GM21526 (cell line): ENCODE data around the gene GPR75.

ENCODE experiments used
- ATAC-seq: cut with Tn5 transposase; IDR thresholded peaks from one replicate; pipeline ENCODE4 v1.9.1; 2021; ENCODE audit warnings: moderate library complexity; ENCODE audit not compliant: unreplicated experiment, low FRiP score

Gene GPR75

DNA sequence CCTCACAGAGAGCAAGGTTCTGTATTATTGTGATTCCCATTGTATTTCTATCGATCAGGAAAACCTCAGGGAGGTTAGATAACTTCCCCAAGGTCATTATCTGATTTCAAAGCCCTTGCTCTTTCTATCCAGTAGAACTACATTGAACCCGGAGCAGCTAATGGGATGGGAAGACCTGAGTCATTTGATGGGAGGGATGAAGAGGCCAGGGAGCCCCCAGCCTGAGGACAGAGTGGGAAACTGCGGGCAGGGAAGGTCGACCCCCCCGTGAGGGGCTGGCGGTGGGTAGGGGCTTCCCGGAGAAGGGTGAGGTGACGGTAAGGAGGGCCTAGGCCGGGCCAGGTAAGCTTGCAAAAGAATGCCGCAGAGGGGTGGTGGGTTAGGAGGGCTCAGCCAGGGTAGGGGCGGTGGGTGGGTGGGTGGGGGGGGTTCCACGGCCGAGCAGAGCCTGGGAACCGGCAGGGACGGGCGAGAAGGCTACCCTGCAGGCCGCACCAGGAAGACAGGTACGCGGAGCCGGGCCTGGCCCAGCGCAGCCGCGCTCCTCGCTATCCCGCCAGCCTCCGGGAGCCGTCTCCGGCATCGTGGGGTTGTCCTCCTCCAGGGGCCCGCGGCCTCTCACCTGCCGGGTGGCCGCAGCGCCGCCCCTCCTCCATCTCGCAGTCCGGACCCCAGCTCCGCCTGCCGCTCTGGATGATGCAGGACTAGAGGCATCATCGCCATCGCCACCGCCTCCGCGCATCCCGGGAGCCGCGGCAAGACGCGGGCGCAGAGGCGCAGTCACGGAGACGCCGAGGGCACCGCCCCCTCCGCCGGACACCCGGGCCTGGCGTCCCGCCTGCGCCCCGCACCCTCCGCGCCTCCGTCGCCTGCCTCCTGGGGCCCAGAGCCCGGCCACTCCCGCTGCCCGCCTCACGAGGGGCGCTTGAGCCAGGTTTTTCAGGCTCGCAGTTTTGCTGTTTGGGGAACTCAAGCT, at the start of gene GPR75:
TSS of gene GPR75 (minus strand) at position 762 of the 976 bp plus-strand sequence. CDS start 5,211 bp downstream, outside the sequence.
- ATAC-seq: no peak

DNA sequence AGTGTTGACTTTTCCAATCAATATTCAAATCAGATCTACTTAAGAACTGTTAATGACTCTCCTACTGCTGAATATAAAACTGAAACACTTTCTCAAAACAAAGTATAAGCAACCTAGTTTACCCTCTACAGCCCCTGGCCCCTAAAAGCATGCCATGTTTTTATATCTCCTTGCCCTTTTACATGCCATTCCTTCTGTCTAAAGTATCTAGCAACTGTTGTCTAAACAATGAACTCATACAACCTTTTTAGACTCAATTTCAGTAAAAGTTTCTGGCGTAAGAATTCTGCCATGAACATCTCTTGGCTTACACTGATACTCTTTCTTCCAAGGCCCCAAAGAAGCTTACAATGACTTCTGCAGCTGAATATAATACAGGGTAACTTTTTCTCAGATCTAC, 47.8 kb upstream of the GPR75 start:
- no peak for ATAC-seq

- ATAC-seq: no peak
Observed at GRCh38 chr2:53905396-53905795, 45.6 kb upstream of the GPR75 start.

DNA sequence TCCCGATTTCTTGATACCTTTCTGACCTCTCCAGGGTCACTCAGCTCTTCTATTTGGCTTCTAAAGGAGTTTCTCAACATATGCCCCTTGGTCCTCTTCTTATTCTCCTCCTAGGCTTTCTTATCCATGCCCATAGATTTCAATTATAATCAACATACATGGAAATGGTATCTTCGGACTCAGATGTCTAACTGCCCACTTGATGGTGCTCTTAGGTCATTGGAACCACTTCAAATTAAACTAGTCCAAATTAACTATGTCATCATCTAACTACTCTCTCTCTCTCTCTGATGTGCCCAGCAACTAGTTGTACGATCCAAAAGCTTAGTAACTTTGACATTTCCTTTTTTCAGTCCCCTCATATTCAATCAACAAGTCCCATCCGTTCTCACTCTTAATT, 43.2 kb upstream of the GPR75 start:
- ATAC-seq: no peak

DNA sequence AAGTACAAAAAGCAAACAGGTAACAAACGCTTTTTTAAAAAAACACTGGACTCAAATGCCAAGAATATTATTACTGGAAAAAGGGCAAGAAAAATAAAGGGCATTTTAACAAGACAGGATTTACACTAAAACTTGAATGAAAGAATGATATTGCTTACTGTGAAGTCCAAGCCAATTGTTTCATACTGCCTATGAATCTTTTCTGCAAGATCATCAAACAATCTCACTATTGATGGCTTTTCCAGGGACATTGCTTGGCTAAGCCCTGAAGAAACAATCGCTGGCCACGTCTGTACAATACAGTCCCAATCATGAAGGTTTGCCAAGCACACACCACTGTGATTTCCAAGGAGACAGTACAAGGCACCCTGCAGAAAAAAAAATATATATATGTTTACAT, 41.4 kb upstream of the GPR75 start:
- no peak for ATAC-seq

GRCh38 chr2:53896864-53897263, 37.1 kb upstream of the GPR75 start:
- ATAC-seq: no peak

GRCh38 chr2:53886406-53887280, 26.9 kb upstream of the GPR75 start:
- ATAC-seq: no peak

GRCh38 chr2:53884883-53885282, 25.1 kb upstream of the GPR75 start:
- ATAC-seq: no peak

DNA sequence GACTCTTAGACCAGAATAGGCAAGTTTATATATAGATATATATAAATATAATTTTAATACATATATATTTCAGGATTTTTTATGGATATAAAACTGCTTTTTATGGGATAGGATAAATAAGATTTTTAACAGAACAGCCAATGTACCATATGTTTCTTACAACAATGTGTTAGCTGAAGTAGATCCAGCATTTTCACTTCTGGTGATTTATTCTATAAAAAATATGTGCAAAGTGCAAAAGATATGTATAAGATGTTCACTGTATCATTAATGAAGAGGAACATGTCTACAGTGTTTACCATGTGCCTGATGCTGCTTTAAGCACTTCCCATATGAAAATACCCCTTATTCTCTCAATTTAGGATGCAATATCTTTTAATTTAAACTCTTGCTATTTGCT, 22.2 kb upstream of the GPR75 start:
- ATAC-seq: no peak

DNA sequence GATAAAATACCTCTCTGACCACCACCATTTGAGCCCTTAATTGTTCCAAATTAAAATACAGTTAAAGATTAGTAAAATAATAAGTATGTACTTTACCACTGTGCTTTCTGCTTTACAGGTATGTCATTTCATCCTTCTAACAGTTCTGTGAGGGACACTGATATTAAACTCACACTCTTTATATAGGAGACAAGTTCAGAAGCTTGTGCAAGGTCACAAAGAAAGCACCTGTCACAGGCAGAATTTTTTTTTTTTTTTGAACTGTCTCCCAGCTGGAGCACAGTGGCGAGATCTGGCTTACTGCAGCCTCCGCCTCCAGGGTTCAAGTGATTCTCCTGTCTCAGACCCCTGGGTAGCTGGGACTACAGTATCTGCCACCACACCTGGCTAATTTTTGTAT, 21.6 kb upstream of the GPR75 start:
- ATAC-seq: no peak

- ATAC-seq: no peak
Observed at GRCh38 chr2:53880756-53881155, 21.0 kb upstream of the GPR75 start.

DNA sequence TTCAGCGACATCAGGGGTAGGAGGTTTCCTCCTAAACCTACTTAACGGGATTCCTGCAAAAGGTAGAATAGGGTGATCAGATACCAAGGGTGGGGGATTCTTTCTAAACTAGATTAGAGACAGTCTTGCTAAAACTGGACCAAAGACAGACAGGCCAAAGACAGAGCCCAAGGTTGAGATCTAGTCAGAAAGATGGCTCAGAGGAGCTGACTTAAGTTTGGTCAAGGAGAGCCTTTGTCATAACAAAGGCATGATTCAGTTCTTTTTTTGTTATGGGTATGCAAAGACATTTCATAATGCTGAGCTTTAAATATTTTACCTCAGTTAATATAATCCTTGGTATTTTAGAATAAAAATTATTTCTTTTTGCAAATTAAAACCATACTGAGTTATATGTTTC, 17.8 kb upstream of the GPR75 start:
- ATAC-seq: no peak

GRCh38 chr2:53877112-53877511, 17.3 kb upstream of the GPR75 start:
- no peak for ATAC-seq

DNA sequence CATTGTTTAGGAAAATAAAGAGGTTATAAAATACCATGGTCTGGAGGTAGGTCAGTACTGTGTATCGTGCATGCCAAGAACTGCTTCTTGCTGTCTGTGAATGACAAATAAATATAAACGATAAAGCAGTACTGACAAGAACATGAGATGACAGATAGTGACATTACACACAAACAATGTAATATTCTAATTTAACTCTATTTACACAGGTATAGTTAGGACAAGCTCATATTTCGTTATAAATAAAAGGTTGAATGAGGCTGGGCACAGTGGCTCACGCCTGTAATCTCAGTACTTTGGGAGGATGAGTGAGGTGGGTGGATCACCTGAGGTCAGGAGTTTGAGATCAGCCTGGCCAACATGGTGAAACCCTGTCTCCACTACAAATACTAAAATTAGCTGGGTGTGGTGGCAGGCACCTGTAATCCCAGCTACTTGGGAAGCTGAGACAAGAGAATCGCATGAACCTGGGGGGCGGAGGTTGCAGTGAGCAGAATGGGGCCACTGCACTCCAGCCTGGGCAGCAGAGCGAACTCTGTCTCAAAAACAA, 14.7 kb upstream of the GPR75 start:
- no peak for ATAC-seq

DNA sequence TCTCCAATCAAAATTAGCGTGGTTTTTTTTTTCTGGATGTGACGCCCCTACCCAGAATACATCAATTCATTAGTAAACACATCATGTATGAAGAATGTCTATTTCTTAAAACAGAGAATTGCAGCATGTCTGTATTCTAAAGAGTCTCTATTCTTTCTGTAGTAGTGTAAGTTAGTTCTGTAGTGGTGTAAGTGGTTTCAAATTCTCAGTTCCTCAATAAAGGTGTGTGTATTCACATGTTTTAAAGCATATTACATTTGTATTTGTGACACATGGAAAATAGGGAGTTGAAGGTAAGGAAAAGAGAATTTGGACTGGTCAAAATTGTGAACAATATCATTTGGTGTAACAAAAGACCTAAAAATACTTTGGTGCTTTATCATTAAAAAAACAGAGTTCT, 8.0 kb upstream of the GPR75 start:
- no peak for ATAC-seq

- no peak for ATAC-seq
Observed at GRCh38 chr2:53867169-53867568, 7.4 kb upstream of the GPR75 start.

GRCh38 chr2:53865962-53866361, 6.2 kb upstream of the GPR75 start:
- no peak for ATAC-seq

DNA sequence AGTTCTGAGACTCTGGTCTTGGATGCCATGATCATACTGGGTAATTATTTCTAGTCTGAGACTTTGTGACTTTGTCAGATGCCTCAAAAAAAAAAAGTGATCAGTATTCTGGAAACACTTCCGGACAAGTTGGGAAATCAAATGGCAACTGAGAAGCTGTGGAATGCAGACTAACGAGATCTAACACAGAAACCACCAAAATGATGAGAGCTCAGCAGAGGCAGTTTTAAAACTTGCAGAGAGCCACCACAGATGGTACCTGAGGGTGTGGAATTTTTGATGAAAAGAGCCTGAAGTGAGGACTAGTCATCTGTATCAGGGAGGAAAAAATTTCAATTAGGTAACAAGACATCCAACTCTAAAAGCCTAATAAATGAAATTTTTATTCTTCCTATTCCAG, 5.5 kb upstream of the GPR75 start:
- ATAC-seq: no peak

DNA sequence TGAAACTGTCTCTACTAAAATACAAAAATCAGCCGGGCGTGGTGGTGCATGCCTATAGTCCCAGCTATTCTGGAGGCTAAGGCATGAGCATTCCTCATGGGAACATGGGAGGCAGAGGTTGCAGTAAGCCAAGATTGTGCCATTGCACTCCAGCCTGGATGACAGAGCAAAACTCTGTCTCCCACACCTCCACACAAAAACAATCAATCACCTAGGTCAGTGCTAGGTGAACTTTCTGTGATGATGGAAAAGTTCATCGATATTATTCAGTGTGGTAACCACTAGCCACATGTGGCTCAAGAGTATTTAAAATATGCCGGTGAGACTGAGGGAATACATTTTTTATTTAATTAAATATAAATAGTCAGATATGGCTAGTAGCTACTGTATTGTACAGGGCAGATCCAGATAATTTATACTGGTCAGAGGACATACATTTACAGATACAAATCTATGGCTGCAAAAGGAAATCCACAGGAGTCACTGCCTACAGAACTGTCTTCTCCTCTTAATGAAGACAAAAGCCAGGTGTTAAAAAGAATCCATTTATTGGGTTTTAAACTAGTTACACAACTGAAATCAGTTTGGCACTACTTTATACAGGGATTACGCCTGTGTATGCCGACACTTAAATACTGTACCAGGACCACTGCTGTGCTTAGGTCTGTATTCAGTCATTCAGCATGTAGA, 3.9 kb upstream of the GPR75 start:
- no peak for ATAC-seq

DNA sequence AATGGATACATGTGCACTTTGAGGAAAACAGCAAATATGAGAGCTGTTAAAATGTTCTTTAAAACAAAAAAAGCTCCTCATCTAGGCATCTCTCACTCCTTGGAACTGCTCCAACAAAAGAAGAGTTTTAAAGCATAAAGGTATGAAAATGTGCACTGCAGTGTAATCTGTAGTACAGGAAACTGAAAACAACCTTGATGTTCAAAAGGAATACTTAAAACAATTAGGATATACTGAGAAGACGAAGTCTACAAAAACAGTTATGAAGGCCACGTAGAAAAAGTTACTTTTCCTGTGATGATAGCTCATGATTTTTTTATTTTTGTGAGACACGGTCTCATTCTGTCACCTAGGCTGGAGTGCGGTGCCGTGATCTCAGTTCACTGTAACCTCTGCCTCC, 2.1 kb upstream of the GPR75 start:
- no peak for ATAC-seq

DNA sequence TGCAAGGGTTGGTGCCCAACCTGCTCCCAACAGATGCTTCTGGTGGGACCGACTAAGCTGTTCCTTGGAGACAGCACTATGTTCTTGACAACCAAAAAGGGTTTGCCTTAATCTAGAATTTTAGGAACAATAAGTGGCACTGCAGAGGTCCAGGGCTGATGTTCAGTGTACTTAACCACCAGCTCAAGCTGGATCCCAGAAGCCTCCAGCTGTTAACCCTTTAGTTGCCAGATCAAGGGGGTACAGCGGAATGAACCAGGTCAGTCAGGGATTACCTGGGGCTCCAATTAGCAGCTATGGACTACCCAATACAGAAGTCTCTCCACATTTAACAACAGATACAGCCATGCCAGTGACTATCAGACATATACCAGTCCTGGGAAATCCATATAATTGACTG, 3.5 kb downstream of the GPR75 start:
- ATAC-seq: no peak
